Measurements from ENCODE around the gene SLC35C1. TPM values are rescaled to one million over a fixed set of nuclear protein-coding genes. Genes with fewer than 3 reads are reported as not detected.

The SLC35C1 gene
- total and polyA plus RNA-seq, 5 experiments from 2014 or later = 5.6 to 12.3 (median 10.0) TPM

DNA sequence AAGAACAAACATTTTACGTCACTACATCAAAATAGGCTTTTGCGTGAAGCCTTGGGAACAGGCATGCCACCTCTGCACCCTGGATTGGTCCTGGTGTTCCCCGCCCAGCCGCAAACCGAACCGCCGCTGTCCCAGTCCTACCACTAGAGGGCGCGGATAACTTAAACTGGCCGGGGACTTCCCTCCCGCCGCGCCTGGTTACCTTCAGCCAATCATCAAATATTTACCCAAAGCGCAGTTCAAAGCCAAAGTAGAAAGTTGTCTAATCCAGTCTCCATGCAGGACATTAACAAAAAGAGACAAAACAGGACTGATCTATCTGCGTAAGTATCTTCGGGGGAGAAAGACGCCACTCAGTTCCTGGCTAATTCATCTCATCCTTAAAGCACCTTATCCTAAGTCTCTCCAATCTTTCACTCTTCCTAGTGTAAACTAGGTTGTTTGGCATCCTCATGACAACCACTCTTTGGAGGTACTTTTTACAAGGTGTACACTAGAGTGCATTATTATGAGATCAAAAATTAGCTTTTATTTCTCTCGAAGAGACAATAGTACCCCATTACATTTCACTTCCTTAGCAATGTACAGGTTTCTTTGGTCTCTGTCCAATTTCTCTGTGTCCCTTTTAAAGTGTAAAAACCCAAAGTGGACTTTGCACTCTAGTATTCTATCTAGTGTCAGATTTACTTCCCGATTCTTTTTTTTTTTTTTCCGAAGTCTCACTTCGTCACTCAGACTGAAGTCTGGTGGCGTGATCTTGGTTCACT is 38.4 kb downstream of the SLC35C1 start:
- POLR2A ChIA-PET = interaction anchor here (0.6 to 1.8 kb wide), 3 partner anchors 8 to 163 kb away, joined by 3 to 4 read pairs (median 3); partner anchors contain the start of gene SLC35C1
- peaks cover 0 to 3% (median 0%) of the 10 kb centered on the region in 5 donors for H3K27me3 Mint-ChIP-seq

DNA sequence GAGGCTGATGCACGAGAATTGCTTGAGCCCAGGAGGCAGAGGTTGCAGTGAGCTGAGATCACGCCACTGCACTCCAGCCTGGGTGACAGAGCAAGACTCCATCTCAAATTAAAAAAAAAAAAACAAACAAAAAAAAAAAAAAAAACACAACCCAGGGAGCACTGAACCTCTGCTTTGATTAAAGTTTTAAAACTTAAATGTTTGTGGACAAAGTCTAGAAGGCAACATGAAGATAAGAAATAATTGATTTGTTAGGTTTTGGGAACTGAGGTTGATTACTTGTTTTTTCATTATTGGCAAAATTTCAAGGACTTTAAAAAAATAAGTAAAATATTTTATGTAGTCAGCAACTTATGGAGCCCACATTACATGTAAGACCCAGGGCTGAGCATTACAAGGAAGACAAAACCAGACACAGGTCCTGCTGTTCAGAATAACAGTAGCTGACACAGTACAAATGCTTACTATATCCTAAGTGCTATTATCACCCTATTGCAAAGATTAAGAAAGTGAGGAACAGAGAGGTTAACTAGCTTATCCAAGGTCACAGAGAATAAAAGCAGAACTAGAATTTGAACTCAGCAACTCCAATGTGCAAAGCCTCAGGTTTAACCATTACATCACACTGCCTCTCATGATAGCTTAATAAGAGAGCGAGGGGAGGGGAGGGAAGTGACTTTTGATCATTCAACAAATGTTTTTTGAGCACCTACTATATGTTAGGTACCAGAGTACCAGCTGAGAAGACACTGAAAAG is 40.1 kb downstream of the SLC35C1 start:
- DNase-seq = no peak
- no peaks in the 10 kb centered on the region for H3K9me3 Mint-ChIP-seq
- peaks cover 0 to 3% (median 0%) of the 10 kb centered on the region in 5 donors for H3K27me3 Mint-ChIP-seq
- peak overlapping the region in 8 of 10 donors; percentile 23 to 100 (median 98) for H3K27ac Mint-ChIP-seq
- no peak for ATAC-seq
- peak overlapping the region in 3 of 10 donors; percentile 4 to 89 (median 63) for H3K4me3 Mint-ChIP-seq
- H3K36me3 Mint-ChIP-seq = peaks cover 0 to 5% (median 0%) of the 10 kb centered on the region in 3 donors
- H3K4me1 Mint-ChIP-seq = peaks cover 18 to 47% (median 44%) of the 10 kb centered on the region in 4 donors
- POLR2A ChIA-PET = interaction anchor here (1.4 to 2.3 kb wide), 2 partner anchors 41 to 55 kb away, joined by 4 to 20 read pairs; partner anchors contain the start of gene SLC35C1

More for the DNA sequence above, 38.4 kb downstream of the SLC35C1 start:
- peak; percentile 48 to 57 for ATAC-seq
- Mint-ChIP-seq H3K4me3 (peak overlapping the region; percentile 2 to 58 (median 46)), H3K4me1 (peaks cover 11 to 34% (median 30%) of the 10 kb centered on the region in 4 donors), H3K27ac (peak overlapping the region; percentile 58 to 95 (median 88)), H3K9me3 (no peaks in the 10 kb centered on the region), H3K36me3 (no peaks in the 10 kb centered on the region)
- DNase-seq = peak; percentile 77 to 95 (median 93)

DNA sequence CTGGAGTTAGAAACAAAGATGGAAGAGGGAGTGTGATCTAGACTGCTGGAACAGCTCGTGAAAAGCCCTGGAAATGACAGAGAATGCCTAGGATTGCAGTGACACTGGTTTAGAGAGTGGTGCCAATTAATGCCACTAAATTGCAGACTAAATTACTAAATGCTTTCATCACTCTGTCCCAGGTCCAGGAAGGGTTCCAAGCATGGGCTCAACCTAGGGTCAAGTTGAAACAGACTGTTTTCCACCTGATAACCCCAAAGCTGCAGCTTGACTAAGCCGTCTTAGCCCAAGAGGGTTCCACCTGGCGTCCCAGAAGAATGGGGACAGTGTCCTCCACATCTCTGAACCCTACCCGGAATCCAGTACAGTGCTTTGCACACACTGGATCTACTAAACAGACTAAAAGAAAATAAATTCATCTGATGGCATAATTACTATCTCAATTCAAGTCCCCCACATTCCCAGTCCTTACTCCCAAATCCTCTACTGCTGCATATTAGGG is 41.3 kb downstream of the SLC35C1 start:
- H3K36me3 Mint-ChIP-seq = peaks cover 0 to 17% (median 0%) of the 10 kb centered on the region in 3 donors
- H3K27ac Mint-ChIP-seq = peak overlapping the region; percentile 83 to 100 (median 98)
- peaks cover 22 to 60% (median 55%) of the 10 kb centered on the region in 4 donors for H3K4me1 Mint-ChIP-seq
- H3K27me3 Mint-ChIP-seq = peaks cover 0 to 3% (median 0%) of the 10 kb centered on the region in 5 donors
- H3K9me3 Mint-ChIP-seq = no peaks in the 10 kb centered on the region
- no peak for ATAC-seq
- no peak for DNase-seq
- POLR2A ChIA-PET = interaction anchor here (0.9 to 2.3 kb wide), 5 partner anchors 42 to 274 kb away, joined by 3 to 20 read pairs (median 6); partner anchors contain the start of genes LARGE2, PEX16 and SLC35C1
- peak overlapping the region; percentile 77 to 93 (median 88) for H3K4me3 Mint-ChIP-seq

DNA sequence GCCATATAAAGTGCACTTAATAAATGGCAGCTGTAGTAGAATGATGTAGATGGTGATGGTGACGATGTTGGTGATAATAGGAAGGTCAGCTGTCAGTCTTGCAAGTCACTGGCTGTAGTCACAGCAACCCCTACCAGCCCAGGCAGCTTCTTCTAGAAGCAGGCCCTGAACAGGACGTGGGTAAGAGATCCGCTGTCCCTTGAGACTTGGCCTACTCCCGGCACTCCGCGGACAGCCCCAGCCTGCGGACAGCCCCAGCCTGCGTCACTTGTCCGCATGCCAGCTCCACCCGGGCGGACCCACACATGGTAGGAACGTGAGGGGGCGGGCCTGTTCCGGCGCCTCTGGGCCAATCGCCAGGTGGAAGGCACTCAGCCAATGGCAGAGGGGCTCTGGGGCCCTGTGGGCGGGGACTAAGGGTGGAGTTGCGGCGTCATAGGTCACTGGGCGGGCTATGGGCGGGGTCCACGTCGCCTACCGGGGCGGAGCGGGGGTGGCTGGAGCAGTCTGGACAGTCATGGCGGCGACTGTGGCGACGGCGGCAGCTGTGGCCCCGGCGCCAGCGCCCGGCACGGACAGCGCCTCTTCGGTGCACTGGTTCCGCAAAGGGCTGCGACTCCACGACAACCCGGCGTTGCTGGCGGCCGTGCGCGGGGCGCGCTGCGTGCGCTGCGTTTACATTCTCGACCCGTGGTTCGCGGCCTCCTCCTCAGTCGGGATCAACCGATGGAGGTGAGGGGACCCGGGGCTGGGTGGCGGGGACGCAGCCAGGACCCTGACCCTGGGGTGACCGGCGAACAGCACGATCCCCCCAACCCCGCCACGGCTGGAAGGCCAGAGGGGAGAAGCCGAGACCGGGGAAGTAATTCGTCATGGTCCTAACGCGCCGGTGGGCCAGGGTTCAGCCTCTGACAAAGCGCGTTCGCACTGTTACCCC is 42.3 kb downstream of the SLC35C1 start, which contains the start of gene CRY2:
TSS of gene CRY2 (plus strand) at position 502 of the 937 bp plus-strand sequence. CDS start at position 518, 16 bp downstream.
- POLR2A ChIA-PET = interaction anchor here (0.9 to 2.3 kb wide), 6 partner anchors 18 to 273 kb away, joined by 3 to 20 read pairs (median 6); partner anchors contain the start of genes LARGE2, PEX16 and SLC35C1
- Mint-ChIP-seq H3K27ac (peak within 1 kb of the TSS; percentile 83 to 100 (median 98)), H3K27me3 (peaks cover 0 to 3% (median 0%) of the 10 kb centered on the region in 5 donors), H3K4me1 (peaks cover 26 to 67% (median 62%) of the 10 kb centered on the region in 4 donors), H3K9me3 (no peaks in the 10 kb centered on the region), H3K4me3 (peak within 1 kb of the TSS; percentile 77 to 93 (median 88)), H3K36me3 (peaks cover 0 to 22% (median 0%) of the 10 kb centered on the region in 3 donors)
- peak; percentile 78 to 83 for ATAC-seq
- DNase-seq = peak; percentile 96 to 99 (median 98)

DNA sequence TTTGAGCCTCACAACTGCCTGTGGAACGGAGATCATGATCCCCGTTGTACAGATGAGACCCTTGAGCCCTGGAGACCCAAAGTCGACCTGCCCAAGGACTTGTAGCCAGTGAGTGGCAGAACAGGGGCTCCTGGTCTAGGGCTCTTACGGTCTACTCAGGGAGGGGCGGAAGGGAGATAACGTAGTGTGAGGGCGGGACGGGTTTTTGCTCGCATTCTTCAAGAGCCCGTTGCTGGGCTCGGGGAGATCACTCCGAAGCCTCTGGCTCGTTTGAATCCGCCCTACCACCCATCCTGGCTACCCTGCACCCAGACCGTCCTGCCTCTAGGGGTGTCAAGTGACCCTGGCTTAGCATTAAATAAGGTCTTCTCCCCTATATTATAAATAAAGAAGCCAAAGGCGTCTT is 43.0 kb downstream of the SLC35C1 start:
- Mint-ChIP-seq H3K9me3 (no peaks in the 10 kb centered on the region), H3K4me1 (peaks cover 28 to 72% (median 67%) of the 10 kb centered on the region in 4 donors), H3K36me3 (peaks cover 0 to 22% (median 0%) of the 10 kb centered on the region in 3 donors), H3K27me3 (peaks cover 0 to 3% (median 0%) of the 10 kb centered on the region in 5 donors), H3K4me3 (peak overlapping the region; percentile 77 to 93 (median 88)), H3K27ac (peak overlapping the region in 9 of 10 donors; percentile 51 to 100 (median 97))
- POLR2A ChIA-PET = interaction anchor here (0.6 to 2.0 kb wide), 2 partner anchors 13 to 70 kb away, joined by 3 to 17 read pairs; partner anchors contain the start of gene PEX16
- ATAC-seq (peak; percentile 18 to 27), DNase-seq (peak in 8 of 10 donors; percentile 15 to 74 (median 50))

DNA sequence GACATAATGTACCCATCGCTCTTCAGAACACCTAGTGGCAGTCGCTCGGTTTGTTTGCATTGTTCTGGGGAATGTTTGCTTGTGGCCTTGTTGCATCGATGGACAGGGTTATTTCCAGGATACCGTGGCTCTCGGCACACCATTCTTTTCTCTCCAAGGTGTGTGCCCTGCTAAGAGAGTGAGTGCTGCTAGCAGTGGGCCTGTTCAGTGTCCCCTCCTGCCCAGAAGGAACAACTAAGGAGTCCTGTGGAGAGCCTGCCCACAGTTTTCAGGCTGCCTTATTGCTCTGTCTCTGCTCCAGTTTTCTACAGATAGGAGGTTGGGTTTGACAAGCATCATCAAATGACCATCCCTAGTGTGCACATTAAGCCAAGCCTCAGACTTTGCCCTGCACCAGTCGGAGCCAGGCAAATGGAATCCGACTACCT is 43.7 kb downstream of the SLC35C1 start:
- POLR2A ChIA-PET = interaction anchor here (0.6 kb wide), 1 partner anchor 12 kb away, joined by 3 read pairs; no protein-coding TSS in a partner anchor
- no peaks in the 10 kb centered on the region for H3K9me3 Mint-ChIP-seq
- H3K36me3 Mint-ChIP-seq = peaks cover 0 to 26% (median 0%) of the 10 kb centered on the region in 3 donors
- ATAC-seq = no peak
- no peak for DNase-seq
- H3K27ac Mint-ChIP-seq = peak overlapping the region in 7 of 10 donors; percentile 49 to 98 (median 86)
- H3K27me3 Mint-ChIP-seq = peaks cover 0 to 3% (median 0%) of the 10 kb centered on the region in 5 donors
- peak overlapping the region; percentile 77 to 93 (median 88) for H3K4me3 Mint-ChIP-seq
- H3K4me1 Mint-ChIP-seq = peaks cover 25 to 70% (median 63%) of the 10 kb centered on the region in 4 donors

DNA sequence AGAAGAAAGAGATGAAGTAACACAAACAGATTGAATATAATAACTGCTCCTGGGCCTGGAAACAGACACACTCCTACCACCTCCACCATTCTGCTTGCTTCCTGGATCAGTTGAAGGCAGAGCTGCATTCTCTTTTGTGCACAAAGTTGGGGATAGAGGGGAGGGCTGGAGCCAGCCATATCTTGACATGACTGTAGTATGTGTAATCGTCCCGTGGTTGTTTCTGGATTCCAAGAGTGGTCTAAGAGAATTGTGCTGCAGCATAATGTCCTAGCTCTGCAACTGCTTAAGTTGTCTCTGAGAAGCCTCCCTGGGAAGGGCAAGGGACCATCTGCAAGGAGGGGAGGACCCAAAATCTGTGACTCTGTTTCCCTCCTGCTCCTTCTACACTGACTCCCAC is 45.5 kb downstream of the SLC35C1 start:
- H3K36me3 Mint-ChIP-seq = peaks cover 0 to 35% (median 0%) of the 10 kb centered on the region in 3 donors
- H3K4me3 Mint-ChIP-seq = peak overlapping the region in 7 of 10 donors; percentile 32 to 70 (median 55)
- no peaks in the 10 kb centered on the region for H3K27me3 Mint-ChIP-seq
- H3K4me1 Mint-ChIP-seq = peaks cover 28 to 70% (median 64%) of the 10 kb centered on the region in 4 donors
- POLR2A ChIA-PET = no interaction called here
- ATAC-seq (no peak), DNase-seq (no peak)
- H3K9me3 Mint-ChIP-seq = no peaks in the 10 kb centered on the region
- H3K27ac Mint-ChIP-seq = peak overlapping the region in 1 of 10 donors; percentile 57

DNA sequence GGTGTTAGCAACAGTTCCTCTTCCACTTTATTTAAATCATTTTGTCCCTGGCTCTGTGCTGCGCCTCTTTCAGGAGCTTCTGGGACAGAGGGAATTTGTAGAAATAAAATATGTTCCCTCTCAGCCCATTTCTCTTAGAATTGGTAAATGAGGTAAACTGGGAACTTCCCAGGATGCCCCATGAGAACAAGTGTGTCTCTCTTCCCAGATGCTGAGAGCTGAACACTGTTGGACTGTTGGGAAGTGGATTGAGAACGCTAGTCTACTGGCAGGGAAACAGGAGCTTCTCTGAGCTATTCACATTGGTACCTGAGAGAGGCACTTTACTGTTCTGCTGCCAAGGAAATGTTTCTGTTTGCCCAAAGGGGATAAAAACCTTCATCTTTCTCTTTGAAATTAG is 46.3 kb downstream of the SLC35C1 start:
- peaks cover 28 to 62% (median 61%) of the 10 kb centered on the region in 4 donors for H3K4me1 Mint-ChIP-seq
- H3K9me3 Mint-ChIP-seq = no peaks in the 10 kb centered on the region
- POLR2A ChIA-PET = interaction anchor here (0.7 to 0.9 kb wide), 2 partner anchors 9 to 50 kb away, joined by 3 to 5 read pairs; no protein-coding TSS in a partner anchor
- ATAC-seq = no peak
- peaks cover 0 to 43% (median 3%) of the 10 kb centered on the region in 3 donors for H3K36me3 Mint-ChIP-seq
- DNase-seq = no peak
- no peaks in the 10 kb centered on the region for H3K27me3 Mint-ChIP-seq
- H3K4me3 Mint-ChIP-seq = peak overlapping the region in 2 of 10 donors; percentile 5 to 41
- no peak overlapping the region for H3K27ac Mint-ChIP-seq

DNA sequence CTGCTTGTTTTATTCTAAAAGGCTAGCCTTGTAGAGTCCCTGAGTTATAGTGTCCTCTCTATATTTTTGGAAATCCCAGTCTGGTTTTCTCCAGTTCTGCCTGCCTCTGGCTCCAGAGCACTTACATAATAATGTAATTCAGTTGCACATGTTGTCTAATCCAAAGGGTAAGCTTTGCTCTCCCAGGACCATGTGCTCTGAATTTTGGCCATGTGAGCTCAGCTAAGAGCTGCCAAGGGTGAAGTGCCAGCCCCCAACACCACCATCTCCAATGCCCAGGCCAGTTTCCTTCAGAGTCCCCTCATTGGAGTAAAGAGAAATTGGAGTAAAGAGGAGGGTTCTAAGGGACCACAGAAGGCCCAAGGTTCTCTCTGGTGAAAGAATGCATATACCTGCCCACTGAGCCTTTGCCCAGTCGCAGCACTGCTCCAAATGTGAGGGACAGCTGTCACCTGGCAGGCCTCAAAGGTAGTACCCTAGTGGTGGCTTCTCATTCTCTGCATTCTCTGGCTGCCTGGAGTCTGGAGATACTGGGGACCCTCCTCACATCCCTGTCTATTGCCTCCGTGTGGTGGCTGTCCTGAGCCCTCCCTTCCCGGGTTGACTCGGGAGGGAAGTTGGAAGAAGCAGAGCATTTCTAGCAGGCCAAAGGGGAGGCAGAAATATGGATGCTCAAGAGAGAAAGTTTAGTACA is 47.2 kb downstream of the SLC35C1 start:
- H3K4me1 Mint-ChIP-seq = peaks cover 24 to 53% (median 52%) of the 10 kb centered on the region in 4 donors
- H3K36me3 Mint-ChIP-seq = peaks cover 0 to 52% (median 9%) of the 10 kb centered on the region in 3 donors
- peak overlapping the region in 4 of 10 donors; percentile 29 to 40 (median 35) for H3K27ac Mint-ChIP-seq
- peak overlapping the region in 1 of 10 donors; percentile 24 for H3K4me3 Mint-ChIP-seq
- H3K27me3 Mint-ChIP-seq = no peaks in the 10 kb centered on the region
- no peaks in the 10 kb centered on the region for H3K9me3 Mint-ChIP-seq
- POLR2A ChIA-PET = no interaction called here
- no peak for DNase-seq
- ATAC-seq = no peak

DNA sequence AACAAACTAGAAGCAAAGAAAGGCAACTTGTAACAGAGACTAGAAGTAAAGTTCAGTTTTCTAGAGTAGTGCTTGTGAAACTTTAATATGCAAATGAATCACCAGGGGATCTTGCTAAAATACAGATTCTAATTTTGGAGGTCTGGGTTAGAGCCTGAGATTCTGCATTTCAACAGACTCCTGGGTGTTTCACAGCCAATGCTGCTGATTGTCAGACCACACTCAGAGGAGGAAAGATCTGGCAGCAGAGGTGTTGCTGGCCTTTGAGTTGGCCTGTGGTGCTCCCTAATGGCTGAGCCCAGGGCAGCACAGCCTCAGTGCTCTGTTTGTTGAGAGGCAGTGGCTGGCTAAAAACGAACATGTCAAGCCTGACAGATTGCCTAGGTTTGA is 47.8 kb downstream of the SLC35C1 start:
- no peak overlapping the region for H3K4me3 Mint-ChIP-seq
- H3K27me3 Mint-ChIP-seq = no peaks in the 10 kb centered on the region
- no peak for DNase-seq
- no peak for ATAC-seq
- POLR2A ChIA-PET = no interaction called here
- H3K36me3 Mint-ChIP-seq = peaks cover 4 to 58% (median 12%) of the 10 kb centered on the region in 3 donors
- peak overlapping the region in 2 of 10 donors; percentile 29 to 34 for H3K27ac Mint-ChIP-seq
- H3K9me3 Mint-ChIP-seq = no peaks in the 10 kb centered on the region
- H3K4me1 Mint-ChIP-seq = peaks cover 24 to 53% (median 52%) of the 10 kb centered on the region in 4 donors
